CD8-positive, alpha-beta memory T cell (primary cell): ENCODE measurements around the gene MYL2. TPM values are rescaled to one million over a fixed set of nuclear protein-coding genes. Genes with fewer than 3 reads are reported as not detected.

ENCODE experiments used
- CTCF ChIA-PET: fragments of 350-600 bp; sonication (Branson Sonifier 250); formaldehyde crosslinking; loops from one replicate; lab custom pipeline; 2021; ENCODE audit warnings: antibody characterized with exemption; lab: Charles Lee
- POLR2A ChIA-PET: fragments of 350-600 bp; sonication (Branson Sonifier 250); formaldehyde crosslinking; loops from one replicate; lab custom pipeline; 2021; ENCODE audit warnings: antibody characterized with exemption; lab: Charles Lee
- DNase-seq, 5 donors: peaks; one replicate each; pipeline versions ENCODE4 v3.0.0 to v3.0.0-alpha.2; 2020 to 2022; ENCODE audit warnings: mixed read lengths in 1 of 5
- H3K27ac ChIP-seq: one replicate; pipeline ENCODE4 v1.7.0; 2013; ENCODE audit warnings: low read depth, mild to moderate bottlenecking, low read length, moderate library complexity
- H3K27me3 ChIP-seq: 2 replicates; pipeline ENCODE4 v1.7.0; 2013; ENCODE audit warnings: low read length, mild to moderate bottlenecking; ENCODE audit not compliant: insufficient read depth, poor library complexity, severe bottlenecking
- H3K36me3 ChIP-seq: 2 replicates; pipeline ENCODE4 v1.7.0; 2013; ENCODE audit warnings: mild to moderate bottlenecking, low read length, moderate library complexity; ENCODE audit not compliant: insufficient read depth
- H3K4me1 ChIP-seq: 2 replicates; pipeline ENCODE4 v1.7.0; 2013; ENCODE audit warnings: mild to moderate bottlenecking, low read length, moderate library complexity; ENCODE audit not compliant: insufficient read depth
- H3K4me3 ChIP-seq: 2 replicates; pipeline ENCODE4 v1.7.0; 2013; ENCODE audit warnings: mild to moderate bottlenecking, low read length
- H3K9me3 ChIP-seq: 2 replicates; pipeline ENCODE4 v1.7.0; 2013; ENCODE audit warnings: mild to moderate bottlenecking, low read length
- H3K27ac Mint-ChIP-seq, 8 donors: one replicate each; pipeline ENCODE4 v1.8.0; 2020 to 2021; ENCODE audit warnings: mixed read lengths in 8 of 8, mild to moderate bottlenecking in 6 of 8, inconsistent platforms in 3 of 8, moderate library complexity in 3 of 8
- H3K27me3 Mint-ChIP-seq, 2 donors: one replicate each; pipeline ENCODE4 v1.8.0; 2020 to 2021; ENCODE audit warnings: mixed read lengths in 2 of 2, mild to moderate bottlenecking in 1 of 2, moderate library complexity in 1 of 2
- H3K36me3 Mint-ChIP-seq, 3 donors: one replicate each; pipeline ENCODE4 v1.8.0; 2020 to 2021; ENCODE audit warnings: mixed read lengths in 3 of 3, inconsistent platforms in 1 of 3, mild to moderate bottlenecking in 1 of 3
- H3K4me1 Mint-ChIP-seq, 3 donors: one replicate each; pipeline ENCODE4 v1.8.0; 2020 to 2021; ENCODE audit warnings: mixed read lengths in 3 of 3, inconsistent platforms in 1 of 3, mild to moderate bottlenecking in 1 of 3
- H3K4me3 Mint-ChIP-seq, 7 donors: one replicate each; pipeline ENCODE4 v1.8.0; 2020 to 2021; ENCODE audit warnings: mixed read lengths in 7 of 7, mild to moderate bottlenecking in 6 of 7, moderate library complexity in 4 of 7, inconsistent platforms in 2 of 7
- H3K9me3 Mint-ChIP-seq, 5 donors: one replicate each; pipeline ENCODE4 v1.8.0; 2020 to 2022; ENCODE audit warnings: mixed read lengths in 5 of 5, mild to moderate bottlenecking in 3 of 5, moderate library complexity in 2 of 5, inconsistent platforms in 1 of 5
- polyA plus RNA-seq: library from polyadenylated mRNA; unstranded; fragments of 300-500 nt; fragmentation: Illumina TruSeq; gene quantifications from one replicate; pipeline ENCODE4 v1.2.3, GENCODE V29; 2021
- total RNA-seq, 2 experiments: library from RNA; stranded (reverse); gene quantifications; one replicate each; pipeline ENCODE4 v1.2.3, GENCODE V29; 2021

MYL2 gene
- total and polyA plus RNA-seq, 3 experiments from 2014 or later = not detected

GRCh38 chr12:110906083-110906482, 14.3 kb downstream of the MYL2 start:
- no peak overlapping the region for H3K27ac ChIP-seq
- CTCF ChIA-PET = no interaction called here
- H3K4me3 ChIP-seq = no peak overlapping the region
- no peaks in the 10 kb centered on the region for H3K36me3 ChIP-seq
- no peaks in the 10 kb centered on the region for H3K36me3 Mint-ChIP-seq
- no peak for DNase-seq
- no peaks in the 10 kb centered on the region for H3K9me3 ChIP-seq
- POLR2A ChIA-PET = no interaction called here
- H3K4me1 Mint-ChIP-seq = peaks cover 0 to 3% (median 2%) of the 10 kb centered on the region in 3 donors
- H3K4me1 ChIP-seq = no peaks in the 10 kb centered on the region
- H3K4me3 Mint-ChIP-seq = no peak overlapping the region
- H3K9me3 Mint-ChIP-seq = no peaks in the 10 kb centered on the region
- H3K27ac Mint-ChIP-seq = no peak overlapping the region
- no peaks in the 10 kb centered on the region for H3K27me3 ChIP-seq
- H3K27me3 Mint-ChIP-seq = peaks cover 5 to 11% of the 10 kb centered on the region in 2 donors

GRCh38 chr12:110903511-110903910, 16.9 kb downstream of the MYL2 start:
- peaks cover 0 to 3% (median 2%) of the 10 kb centered on the region in 3 donors for H3K4me1 Mint-ChIP-seq
- peaks cover 4 to 11% of the 10 kb centered on the region in 2 donors for H3K27me3 Mint-ChIP-seq
- H3K9me3 Mint-ChIP-seq = no peaks in the 10 kb centered on the region
- Histone ChIP-seq H3K36me3 (no peaks in the 10 kb centered on the region), H3K4me3 (no peak overlapping the region), H3K4me1 (no peaks in the 10 kb centered on the region), H3K9me3 (no peaks in the 10 kb centered on the region), H3K27ac (no peak overlapping the region), H3K27me3 (no peaks in the 10 kb centered on the region)
- no peak overlapping the region for H3K4me3 Mint-ChIP-seq
- no peak for DNase-seq
- POLR2A ChIA-PET = no interaction called here
- no peaks in the 10 kb centered on the region for H3K36me3 Mint-ChIP-seq
- CTCF ChIA-PET = interaction anchor here (1.4 kb wide), 1 partner anchor 15 kb away, joined by 3 read pairs; no protein-coding TSS in a partner anchor
- peak overlapping the region in 1 of 8 donors; percentile 28 for H3K27ac Mint-ChIP-seq

GRCh38 chr12:110901401-110901800, 19.0 kb downstream of the MYL2 start:
- Histone ChIP-seq H3K4me1 (no peaks in the 10 kb centered on the region), H3K27me3 (no peaks in the 10 kb centered on the region), H3K4me3 (no peak overlapping the region), H3K36me3 (no peaks in the 10 kb centered on the region), H3K9me3 (no peaks in the 10 kb centered on the region), H3K27ac (no peak overlapping the region)
- ChIA-PET CTCF (no interaction called here), POLR2A (no interaction called here)
- no peak overlapping the region for H3K27ac Mint-ChIP-seq
- no peak for DNase-seq
- H3K4me1 Mint-ChIP-seq = peaks cover 0 to 3% (median 2%) of the 10 kb centered on the region in 3 donors
- no peaks in the 10 kb centered on the region for H3K9me3 Mint-ChIP-seq
- peaks cover 3 to 8% of the 10 kb centered on the region in 2 donors for H3K27me3 Mint-ChIP-seq
- no peaks in the 10 kb centered on the region for H3K36me3 Mint-ChIP-seq
- H3K4me3 Mint-ChIP-seq = no peak overlapping the region

GRCh38 chr12:110896559-110896958, 23.8 kb downstream of the MYL2 start:
- H3K27ac Mint-ChIP-seq = peak overlapping the region in 1 of 8 donors; percentile 52
- H3K27ac ChIP-seq = no peak overlapping the region

GRCh38 chr12:110893956-110894355, 26.4 kb downstream of the MYL2 start:
- Histone ChIP-seq H3K36me3 (no peaks in the 10 kb centered on the region), H3K9me3 (no peaks in the 10 kb centered on the region), H3K27ac (no peak overlapping the region), H3K27me3 (no peaks in the 10 kb centered on the region), H3K4me3 (no peak overlapping the region), H3K4me1 (no peaks in the 10 kb centered on the region)
- H3K27me3 Mint-ChIP-seq = peaks cover 7 to 28% of the 10 kb centered on the region in 2 donors
- CTCF ChIA-PET = interaction anchor here (0.6 to 1.9 kb wide), 5 partner anchors 9 to 879 kb away, joined by 3 to 4 read pairs (median 4); partner anchors contain the start of gene ARPC3
- H3K9me3 Mint-ChIP-seq = no peaks in the 10 kb centered on the region
- H3K4me1 Mint-ChIP-seq = peaks cover 0 to 7% (median 7%) of the 10 kb centered on the region in 3 donors
- H3K36me3 Mint-ChIP-seq = no peaks in the 10 kb centered on the region
- no peak overlapping the region for H3K27ac Mint-ChIP-seq
- POLR2A ChIA-PET = no interaction called here
- no peak overlapping the region for H3K4me3 Mint-ChIP-seq
- DNase-seq = no peak

More at GRCh38 chr12:110896559-110896958, 23.8 kb downstream of the MYL2 start:
- Mint-ChIP-seq H3K9me3 (no peaks in the 10 kb centered on the region), H3K4me1 (peaks cover 0 to 7% (median 7%) of the 10 kb centered on the region in 3 donors), H3K27me3 (peaks cover 9 to 28% of the 10 kb centered on the region in 2 donors), H3K4me3 (no peak overlapping the region), H3K36me3 (no peaks in the 10 kb centered on the region)
- Histone ChIP-seq H3K9me3 (no peaks in the 10 kb centered on the region), H3K27me3 (no peaks in the 10 kb centered on the region), H3K36me3 (no peaks in the 10 kb centered on the region), H3K4me3 (no peak overlapping the region), H3K4me1 (no peaks in the 10 kb centered on the region)
- no peak for DNase-seq
- POLR2A ChIA-PET = no interaction called here
- CTCF ChIA-PET = interaction anchor here (0.8 to 1.8 kb wide), 3 partner anchors 8 to 418 kb away, joined by 3 to 5 read pairs (median 3); no protein-coding TSS in a partner anchor

- H3K27ac ChIP-seq = no peak overlapping the region
- Mint-ChIP-seq H3K9me3 (no peaks in the 10 kb centered on the region), H3K27me3 (peaks cover 9 to 15% of the 10 kb centered on the region in 2 donors), H3K27ac (no peak overlapping the region), H3K4me1 (peaks cover 4 to 10% (median 5%) of the 10 kb centered on the region in 3 donors), H3K36me3 (peaks cover 0 to 2% (median 0%) of the 10 kb centered on the region in 3 donors), H3K4me3 (no peak overlapping the region)
- DNase-seq = no peak
- H3K36me3 ChIP-seq = no peaks in the 10 kb centered on the region
- H3K9me3 ChIP-seq = no peaks in the 10 kb centered on the region
- POLR2A ChIA-PET = interaction anchor here (0.5 kb wide), 1 partner anchor 177 kb away, joined by 4 read pairs; no protein-coding TSS in a partner anchor
- H3K4me1 ChIP-seq = no peaks in the 10 kb centered on the region
- H3K4me3 ChIP-seq = no peak overlapping the region
- no peaks in the 10 kb centered on the region for H3K27me3 ChIP-seq
- CTCF ChIA-PET = no interaction called here
Observed at GRCh38 chr12:110889361-110889760, 31.0 kb downstream of the MYL2 start.

- POLR2A ChIA-PET = no interaction called here
- H3K4me3 Mint-ChIP-seq = peak overlapping the region; percentile 86 to 95 (median 93)
- H3K4me1 Mint-ChIP-seq = peaks cover 3 to 7% (median 5%) of the 10 kb centered on the region in 3 donors
Observed at GRCh38 chr12:110888256-110888991, 32.0 kb downstream of the MYL2 start.

More at GRCh38 chr12:110888256-110888991, 32.0 kb downstream of the MYL2 start:
- Histone ChIP-seq H3K27ac (no peak overlapping the region), H3K9me3 (no peaks in the 10 kb centered on the region), H3K27me3 (no peaks in the 10 kb centered on the region), H3K4me3 (no peak overlapping the region), H3K36me3 (no peaks in the 10 kb centered on the region), H3K4me1 (no peaks in the 10 kb centered on the region)
- H3K27ac Mint-ChIP-seq = peak overlapping the region in 2 of 8 donors; percentile 67 to 89
- CTCF ChIA-PET = interaction anchor here (0.8 to 2.2 kb wide), 10 partner anchors 8 to 789 kb away, joined by 3 to 10 read pairs (median 4); partner anchors contain the start of genes ARPC3, FAM216A and GPN3
- peaks cover 8% of the 10 kb centered on the region in 2 donors for H3K27me3 Mint-ChIP-seq
- H3K36me3 Mint-ChIP-seq = peaks cover 0 to 2% (median 0%) of the 10 kb centered on the region in 3 donors
- no peak for DNase-seq
- no peaks in the 10 kb centered on the region for H3K9me3 Mint-ChIP-seq
